ENCODE measurements around the gene UXT. TPM values are rescaled to one million over a fixed set of nuclear protein-coding genes. Genes with fewer than 3 reads are reported as not detected.

The UXT gene
- total RNA-seq = 82.9 and 139 TPM in 2 replicates

GRCh38 chrX:47658684-47659420 lies at the start of gene UXT:
UXT (minus strand) TSS chrX:47659180; CDS start chrX:47658927, 253 bp downstream.

GRCh38 chrX:47650164-47651042 lies 8.6 kb downstream of the UXT start, which contains the start of gene ELK1:
ELK1 (minus strand) TSS chrX:47650563; CDS start chrX:47641441, 9,122 bp downstream.

GRCh38 chrX:47629419-47630200 lies 29.4 kb downstream of the UXT start, which contains the start of gene CFP:
CFP (minus strand) TSS chrX:47629930; CDS start chrX:47629844, 86 bp downstream.

GRCh38 chrX:47619486-47620302 lies 39.3 kb downstream of the UXT start, which contains the start of gene SYN1:
SYN1 (minus strand) TSS chrX:47619857; CDS start chrX:47619728, 129 bp downstream.

Other genes starting within 250 kb of the UXT start
- 3.9 and 4.0 TPM in 2 replicates for gene ZNF41, start 176.0 kb downstream of the UXT start, total RNA-seq
- gene ARAF, start 98.0 kb downstream of the UXT start, total RNA-seq = 11.3 and 12.0 TPM in 2 replicates
- 85.9 and 190 TPM in 2 replicates for gene TIMP1, start 76.7 kb downstream of the UXT start, total RNA-seq
- under 0.01 TPM in 1 of 2 replicates, not detected in the other for gene SYN1, start 39.3 kb downstream of the UXT start, total RNA-seq
- gene CFP, start 29.2 kb downstream of the UXT start, total RNA-seq = not detected in 2 replicates
- gene ELK1, start 8.6 kb downstream of the UXT start, total RNA-seq = 15.8 and 18.3 TPM in 2 replicates
- 2.9 and 3.2 TPM in 2 replicates for gene ZNF81, start 177.7 kb upstream of the UXT start, total RNA-seq